Embryonic facial prominence (tissue), 1 donor: ENCODE results near the gene SORD.
"Not testable (repeated sequence)": the region's sequence is repeated elsewhere in the genome, so short reads cannot be mapped to it uniquely, and the experiment has no call there.

ENCODE experiments used
- DNase-seq: peaks from one replicate; pipeline ENCODE4 v3.0.0-alpha.2; 2016; ENCODE audit errors: extremely low spot score

Gene SORD

GRCh38 chr15:45024649-45025048, 1.7 kb downstream of the SORD start:
- DNase-seq: not testable (repeated sequence)

- DNase-seq: not testable (repeated sequence)
Measured at GRCh38 chr15:45025627-45026026, 2.6 kb downstream of the SORD start.

GRCh38 chr15:45026651-45027190, 3.7 kb downstream of the SORD start:
- DNase-seq: no peak

GRCh38 chr15:45027220-45027619, 4.2 kb downstream of the SORD start:
- DNase-seq: no peak

- no peak for DNase-seq
Measured at GRCh38 chr15:45030743-45031142, 7.7 kb downstream of the SORD start.

GRCh38 chr15:45031522-45032028, 8.6 kb downstream of the SORD start:
- DNase-seq: not testable (repeated sequence)

GRCh38 chr15:45032501-45032900, 9.5 kb downstream of the SORD start:
- DNase-seq: not testable (repeated sequence)

- DNase-seq: not testable (repeated sequence)
Measured at GRCh38 chr15:45034087-45034486, 11.1 kb downstream of the SORD start.

- not testable (repeated sequence) for DNase-seq
Measured at GRCh38 chr15:45034600-45035375, 11.8 kb downstream of the SORD start.

GRCh38 chr15:45036812-45037781, 14.1 kb downstream of the SORD start:
- not testable (repeated sequence) for DNase-seq

GRCh38 chr15:45037936-45038335, 14.9 kb downstream of the SORD start:
- no peak for DNase-seq

- not testable (repeated sequence) for DNase-seq
Measured at GRCh38 chr15:45040396-45040795, 17.4 kb downstream of the SORD start.

- not testable (repeated sequence) for DNase-seq
Measured at GRCh38 chr15:45041538-45041937, 18.5 kb downstream of the SORD start.

- not testable (repeated sequence) for DNase-seq
Measured at GRCh38 chr15:45042859-45043258, 19.9 kb downstream of the SORD start.

- not testable (repeated sequence) for DNase-seq
Measured at GRCh38 chr15:45044270-45044669, 21.3 kb downstream of the SORD start.

GRCh38 chr15:45048449-45048793, 25.4 kb downstream of the SORD start:
- not testable (repeated sequence) for DNase-seq

- no peak for DNase-seq
Measured at GRCh38 chr15:45048794-45049631, 26.0 kb downstream of the SORD start.

GRCh38 chr15:45050587-45050986, 27.6 kb downstream of the SORD start:
- no peak for DNase-seq

GRCh38 chr15:45052676-45053075, 29.7 kb downstream of the SORD start:
- DNase-seq: not testable (repeated sequence)

GRCh38 chr15:45058690-45059675, 36.0 kb downstream of the SORD start:
- not testable (repeated sequence) for DNase-seq
